NCI-H2081 (cell line): ENCODE data around the gene SEMA4B.
"Not testable (repeated sequence)": the region's sequence is repeated elsewhere in the genome, so short reads cannot be mapped to it uniquely, and the experiment has no call there.

Experiments used
- DNase-seq, 2 experiments: peaks; one replicate each; lab custom pipeline; 2025; lab: John Stamatoyannopoulos, UW

SEMA4B gene

GRCh38 chr15:90261811-90262210 is 60.7 kb downstream of the SEMA4B start:
- no peak for DNase-seq

GRCh38 chr15:90262426-90262825 is 61.3 kb downstream of the SEMA4B start:
- no peak for DNase-seq

DNA sequence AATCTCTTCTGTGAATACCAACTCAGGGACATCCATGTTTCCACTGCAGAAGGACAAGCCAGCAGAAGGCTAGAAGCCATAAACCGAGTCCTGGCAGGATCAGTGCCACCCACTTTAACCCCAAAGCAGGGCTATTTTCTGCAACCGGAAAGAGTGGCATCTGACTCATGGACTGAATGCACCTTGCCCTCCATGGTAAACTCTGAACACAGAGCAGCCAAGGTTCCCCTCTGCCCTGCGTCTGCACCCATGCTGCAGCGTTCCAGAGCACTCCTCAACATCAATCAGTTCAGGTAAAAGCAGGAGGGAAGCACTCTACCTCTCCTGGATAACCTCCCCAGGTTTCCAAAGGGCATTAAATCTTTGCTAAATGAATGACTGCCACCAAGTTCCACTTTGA is 63.5 kb downstream of the SEMA4B start:
- no peak for DNase-seq

DNA sequence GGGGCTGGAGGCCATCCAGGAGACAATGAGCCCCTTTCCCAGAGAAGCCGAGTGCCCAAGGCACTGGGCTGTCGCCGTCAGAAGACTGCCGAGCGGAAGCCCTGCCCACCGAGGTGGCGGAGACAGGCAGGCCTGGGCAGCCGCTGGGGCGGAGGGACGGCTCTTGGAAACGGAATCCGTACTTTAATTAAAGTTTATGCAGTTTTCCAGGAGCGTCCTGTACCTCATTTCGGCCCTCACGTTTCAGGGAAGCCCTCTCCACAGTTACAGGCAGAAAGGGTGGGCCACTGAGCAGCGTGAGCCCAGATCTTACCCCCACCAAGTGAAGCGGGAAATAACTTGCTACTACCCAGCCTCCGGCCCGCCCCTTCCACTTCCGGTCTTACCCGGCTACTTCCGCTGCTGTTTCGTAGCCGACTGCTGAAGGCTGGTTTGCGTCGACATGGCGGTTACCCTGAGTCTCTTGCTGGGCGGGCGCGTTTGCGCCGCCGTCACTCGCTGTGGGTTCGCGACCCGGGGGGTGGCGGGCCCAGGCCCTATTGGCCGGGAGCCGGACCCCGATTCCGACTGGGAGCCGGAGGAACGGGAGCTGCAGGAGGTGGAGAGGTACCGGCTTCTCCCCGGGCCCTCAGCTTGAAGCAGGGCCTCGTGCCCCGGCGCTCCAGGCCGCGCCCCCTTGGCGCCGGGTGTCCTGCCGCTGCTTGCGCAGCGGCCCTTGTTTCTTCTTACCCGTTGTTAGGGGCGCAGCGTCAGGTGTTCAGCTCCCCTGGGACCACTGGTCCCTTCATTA is 64.3 kb downstream of the SEMA4B start, which contains the start of gene NGRN:
Gene NGRN (plus strand): TSS at position 402 of the 790 bp plus-strand sequence. CDS start 41 bp downstream, at position 443.
- DNase-seq, result peak; percentile 87 to 94

- DNase-seq, result peak; percentile 29 to 68
Measured at GRCh38 chr15:90266061-90266431, 64.9 kb downstream of the SEMA4B start.

GRCh38 chr15:90266485-90266884 is 65.4 kb downstream of the SEMA4B start:
- DNase-seq, result peak in 1 of 2 experiments; percentile 40

DNA sequence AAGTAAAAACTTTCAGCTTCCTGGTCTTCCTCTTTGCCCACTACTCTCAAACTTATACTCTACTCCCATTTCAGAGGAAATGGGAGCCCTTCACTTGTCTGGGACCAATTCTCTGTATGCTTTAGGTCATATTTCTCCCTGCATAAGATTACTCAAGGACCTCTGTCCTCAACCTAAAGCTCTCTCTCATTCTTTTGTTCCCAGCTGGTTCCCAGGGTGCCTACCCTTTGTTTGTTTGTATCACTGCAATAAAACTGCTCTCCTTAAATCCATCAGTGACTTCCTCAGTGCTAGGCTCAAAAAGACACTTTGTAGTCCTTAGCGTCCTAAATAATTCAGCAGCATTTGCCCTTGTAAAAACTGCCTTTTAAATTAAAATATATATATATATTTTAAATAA is 67.3 kb downstream of the SEMA4B start:
- DNase-seq, result peak in 1 of 2 experiments; percentile 7

DNA sequence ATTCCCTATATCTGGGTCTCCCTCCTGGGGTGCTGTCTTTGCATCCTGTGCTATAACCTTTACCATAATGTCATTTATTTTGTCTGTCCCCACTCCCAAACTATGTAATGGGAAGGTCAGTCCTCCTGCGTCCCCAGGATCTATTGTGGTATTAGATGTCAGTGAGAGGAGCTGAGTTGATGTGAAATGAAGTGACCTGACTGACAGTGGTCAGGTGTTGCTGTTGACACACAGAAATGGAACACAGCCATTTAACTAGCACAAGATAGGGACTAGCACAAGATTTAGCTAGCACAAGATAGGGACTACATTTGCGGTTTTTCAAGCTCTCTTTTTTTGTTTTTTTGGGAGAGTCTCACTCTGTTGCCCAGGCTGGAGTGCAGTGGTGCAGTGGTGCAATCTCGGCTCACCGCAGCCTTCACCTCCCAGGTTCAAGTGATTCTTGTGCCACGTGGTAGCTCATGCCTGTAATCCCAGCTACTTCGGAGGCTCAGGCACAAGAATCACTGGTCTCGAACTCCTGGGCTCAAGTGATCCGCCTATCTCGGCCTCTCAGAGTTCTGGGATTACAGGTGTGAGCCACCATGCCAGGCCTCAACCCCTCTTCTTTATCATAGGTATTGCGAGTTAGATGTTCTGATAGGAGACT is 69.5 kb downstream of the SEMA4B start:
- no peak for DNase-seq

GRCh38 chr15:90271459-90272166 is 70.5 kb downstream of the SEMA4B start:
- DNase-seq, result no peak

GRCh38 chr15:90278467-90278866 is 77.3 kb downstream of the SEMA4B start:
- not testable (repeated sequence) for DNase-seq
